GM21360 (cell line): Measurements from ENCODE around the gene HS6ST3.

ENCODE experiments used
- ATAC-seq: cut with Tn5 transposase; IDR thresholded peaks from one replicate; pipeline ENCODE4 v1.9.1; 2021; ENCODE audit warnings: mild to moderate bottlenecking, moderate library complexity; ENCODE audit not compliant: unreplicated experiment

The HS6ST3 gene

DNA sequence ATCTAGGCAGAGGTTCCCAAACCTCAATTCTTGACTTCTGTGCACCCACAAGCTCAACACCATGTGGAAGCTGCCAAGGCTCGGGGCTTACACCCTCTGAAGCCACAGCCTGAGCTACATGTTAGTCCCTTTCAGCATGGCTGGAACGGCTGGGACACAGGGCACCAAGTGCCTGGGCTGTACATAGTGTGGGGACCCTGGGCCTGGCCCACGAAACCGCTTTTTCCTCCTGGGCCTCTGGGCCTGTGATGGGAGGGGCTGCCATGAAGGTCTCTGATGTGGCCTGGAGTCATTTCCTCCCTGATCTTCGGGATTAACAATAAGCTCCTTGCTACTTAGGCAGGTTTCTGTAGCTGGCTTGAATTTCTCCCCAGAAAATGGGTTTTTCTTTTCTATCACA lies 108.1 kb downstream of the HS6ST3 start:
- no peak for ATAC-seq

DNA sequence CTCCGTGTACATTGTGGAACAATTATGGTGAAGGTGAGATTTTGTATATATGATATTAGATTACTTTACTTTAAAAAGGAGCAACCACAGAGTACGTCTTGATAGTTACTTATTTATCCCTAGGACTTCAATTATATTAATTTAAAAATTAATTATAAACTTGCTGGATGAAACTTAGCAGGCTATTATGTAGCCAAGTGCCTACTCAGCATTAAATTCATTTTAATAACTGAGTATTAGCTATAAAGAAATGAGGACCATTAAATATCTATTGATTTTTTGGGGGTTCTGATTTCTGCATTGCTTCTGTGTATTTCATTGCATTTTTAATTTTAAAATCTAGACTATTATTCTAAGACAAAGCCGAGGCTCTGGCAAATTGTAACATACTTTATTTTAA lies 109.4 kb downstream of the HS6ST3 start:
- no peak for ATAC-seq

DNA sequence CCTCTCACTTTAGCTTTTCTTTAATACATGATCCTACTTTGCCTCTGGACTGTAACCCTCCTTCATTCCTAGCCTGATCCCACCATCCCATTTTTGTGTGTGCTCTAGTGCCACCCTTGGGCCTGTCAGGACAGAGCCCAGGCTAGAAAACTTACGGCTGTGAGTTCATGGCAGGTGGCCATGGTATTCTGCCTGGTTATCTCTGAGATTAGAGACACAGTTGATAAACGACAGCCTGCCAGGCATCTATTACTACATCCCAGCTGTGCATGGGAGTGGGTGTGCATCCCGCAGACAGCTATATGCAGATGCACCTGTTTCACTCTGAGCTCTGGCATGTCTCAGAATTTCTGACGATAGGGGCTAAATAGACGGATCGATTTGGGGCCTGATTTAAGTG lies 110.9 kb downstream of the HS6ST3 start:
- no peak for ATAC-seq

DNA sequence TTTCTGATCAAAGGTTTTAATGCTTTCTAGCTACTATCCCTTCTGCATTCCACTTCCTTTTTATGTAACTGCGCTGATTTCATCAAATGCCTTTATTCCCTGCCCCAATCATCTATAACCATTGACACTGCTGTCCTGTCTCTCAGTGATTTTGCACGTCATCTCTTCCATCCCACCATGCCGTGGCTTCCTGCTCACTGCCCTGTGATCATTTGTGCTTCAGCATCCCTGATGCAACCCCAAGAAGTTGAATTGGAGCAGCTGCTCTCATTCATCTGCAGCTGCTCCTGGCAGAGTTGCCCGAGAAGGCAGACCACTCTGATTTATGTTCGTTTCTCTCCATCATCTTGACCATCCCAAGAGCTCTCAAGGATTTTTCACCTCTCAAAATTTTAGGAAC lies 112.4 kb downstream of the HS6ST3 start:
- ATAC-seq, result no peak

DNA sequence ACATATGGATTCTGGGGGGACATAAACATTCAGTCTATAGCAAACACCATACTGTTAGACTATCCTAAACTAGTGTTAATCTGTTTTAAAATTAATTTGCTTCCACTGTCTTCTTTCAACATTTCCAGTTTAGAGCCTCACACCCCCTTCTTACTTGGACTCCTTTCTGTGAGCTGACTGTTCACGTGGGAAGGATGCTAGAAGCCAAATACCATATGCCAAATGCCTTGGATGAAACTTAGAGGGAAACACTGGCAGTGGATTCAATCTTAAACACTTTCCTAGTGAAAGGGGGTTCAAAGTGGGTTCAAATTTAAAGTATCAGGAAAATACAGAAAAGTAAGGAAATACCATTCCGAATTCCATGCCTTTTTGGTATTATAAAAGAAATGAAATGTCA lies 113.6 kb downstream of the HS6ST3 start:
- no peak for ATAC-seq

DNA sequence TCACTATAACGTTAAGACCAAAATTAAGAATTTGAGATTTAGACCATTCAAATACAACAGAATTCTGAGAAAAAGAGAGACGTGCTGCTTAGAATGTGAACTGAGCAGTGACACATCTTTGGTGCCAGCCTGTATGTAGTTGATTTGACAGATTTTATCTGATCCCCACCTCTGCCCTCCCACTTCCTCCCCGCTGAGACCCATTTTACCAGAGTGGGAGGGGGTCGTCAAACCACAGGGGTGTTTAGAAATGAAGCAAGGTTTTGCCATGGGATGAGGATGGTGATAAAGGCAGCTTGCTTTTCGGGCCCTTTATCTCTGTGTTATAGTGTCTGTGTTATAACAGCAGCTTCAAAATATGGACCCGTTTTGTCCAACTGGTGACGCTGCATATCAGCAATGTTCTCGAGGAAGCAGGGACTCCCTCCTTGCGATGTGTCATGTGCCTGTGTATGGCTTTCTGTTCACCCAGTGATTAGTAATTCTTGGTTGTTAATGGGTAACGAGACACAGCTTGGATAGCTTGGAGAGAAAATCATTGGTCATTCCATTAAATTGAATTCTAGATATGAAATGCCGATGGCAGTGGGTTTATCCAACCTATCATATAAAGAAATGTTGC lies 125.0 kb downstream of the HS6ST3 start:
- ATAC-seq, result no peak

DNA sequence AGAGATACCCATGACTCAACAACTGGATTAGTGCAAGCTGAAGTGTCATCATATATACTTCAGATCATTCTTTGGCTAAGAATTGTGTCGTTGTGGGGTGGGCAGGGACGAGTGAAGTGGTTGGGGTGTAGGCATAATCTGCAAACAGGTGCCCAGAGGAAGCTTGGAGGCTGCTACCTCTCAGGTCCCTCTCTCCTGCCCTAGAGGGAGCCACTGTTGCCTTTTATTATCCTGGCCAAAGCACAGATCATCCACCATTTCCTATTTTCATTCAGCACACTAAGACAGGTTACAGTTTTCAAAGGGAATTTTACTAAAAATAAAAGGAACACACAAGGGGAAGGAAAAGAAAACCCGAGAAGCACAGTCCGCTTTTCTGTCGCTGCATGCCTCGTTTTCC lies 126.6 kb downstream of the HS6ST3 start:
- no peak for ATAC-seq

DNA sequence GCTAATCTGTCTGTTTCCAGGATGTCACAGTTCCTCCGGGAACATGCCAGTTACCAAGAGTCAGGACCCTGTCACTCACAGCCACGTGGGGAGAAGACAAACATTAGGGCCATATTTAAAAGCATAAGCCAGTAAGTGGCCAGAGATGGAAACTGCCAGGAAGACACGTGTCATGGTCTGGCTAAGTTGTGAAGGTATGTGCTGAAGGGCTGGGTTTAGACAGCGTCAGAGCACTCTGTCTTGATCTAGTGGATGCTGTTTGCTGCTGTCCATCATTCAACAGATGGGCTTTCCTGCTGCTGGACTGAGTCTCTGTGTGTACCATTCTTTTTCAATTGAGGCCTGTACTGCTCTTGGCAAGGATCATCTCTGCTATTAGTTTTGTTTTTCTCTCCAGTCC lies 128.6 kb downstream of the HS6ST3 start:
- ATAC-seq, result no peak

DNA sequence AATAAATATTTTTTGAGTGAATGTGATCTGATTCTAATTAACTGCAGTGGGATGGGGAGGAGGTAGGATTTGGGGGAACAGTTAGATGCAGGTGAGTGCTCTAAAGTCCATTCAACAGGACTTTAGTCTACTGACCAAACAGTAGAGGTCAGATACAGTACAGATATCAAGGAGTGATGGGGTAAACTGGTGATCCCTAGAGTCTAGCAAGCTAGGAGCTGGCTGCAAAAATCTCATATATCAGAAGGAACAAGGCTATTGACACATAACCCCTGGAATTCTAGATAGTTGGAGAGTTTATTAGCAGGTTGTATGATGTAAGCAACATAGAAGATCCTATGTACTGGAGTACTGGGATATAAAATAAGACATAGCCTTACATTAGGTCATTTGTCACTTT lies 131.6 kb downstream of the HS6ST3 start:
- no peak for ATAC-seq

DNA sequence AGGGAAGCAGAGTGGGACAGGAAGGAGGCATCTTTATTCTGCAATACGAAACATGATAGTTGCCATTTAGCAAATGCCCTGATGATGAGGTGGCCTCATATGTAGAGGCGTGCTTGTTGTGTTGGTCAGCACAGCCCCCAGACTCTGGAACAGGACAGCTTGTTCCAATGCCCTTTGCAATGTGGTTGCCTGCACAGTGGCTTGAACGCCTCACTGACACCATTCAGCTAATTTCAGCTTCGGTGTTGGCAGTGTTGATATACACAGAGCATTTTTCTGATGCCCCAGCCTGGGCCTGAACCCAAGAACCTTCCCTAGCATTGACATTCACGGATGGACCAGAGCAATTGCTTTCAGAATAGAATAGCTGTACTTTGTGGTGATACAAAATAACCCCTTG lies 133.3 kb downstream of the HS6ST3 start:
- no peak for ATAC-seq

DNA sequence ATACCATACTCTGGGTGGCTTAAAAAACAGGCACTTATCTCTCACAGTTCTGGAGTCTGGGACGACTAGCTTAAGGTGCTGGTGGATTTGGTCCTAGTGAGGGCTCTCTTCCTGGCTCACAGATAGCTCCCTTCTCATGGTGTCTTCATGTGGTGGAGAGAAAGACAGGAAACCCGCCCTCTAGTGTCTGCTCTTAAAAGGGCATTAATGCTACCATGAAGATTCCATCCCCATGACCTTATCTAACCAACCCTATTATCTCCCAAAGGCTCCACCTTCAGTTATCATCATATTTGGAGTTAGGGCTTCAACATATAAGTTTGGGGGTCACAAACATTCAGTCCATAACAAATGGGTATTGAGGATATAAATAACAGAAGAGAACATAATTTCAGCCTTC lies 139.4 kb downstream of the HS6ST3 start:
- peak; percentile 85 for ATAC-seq

DNA sequence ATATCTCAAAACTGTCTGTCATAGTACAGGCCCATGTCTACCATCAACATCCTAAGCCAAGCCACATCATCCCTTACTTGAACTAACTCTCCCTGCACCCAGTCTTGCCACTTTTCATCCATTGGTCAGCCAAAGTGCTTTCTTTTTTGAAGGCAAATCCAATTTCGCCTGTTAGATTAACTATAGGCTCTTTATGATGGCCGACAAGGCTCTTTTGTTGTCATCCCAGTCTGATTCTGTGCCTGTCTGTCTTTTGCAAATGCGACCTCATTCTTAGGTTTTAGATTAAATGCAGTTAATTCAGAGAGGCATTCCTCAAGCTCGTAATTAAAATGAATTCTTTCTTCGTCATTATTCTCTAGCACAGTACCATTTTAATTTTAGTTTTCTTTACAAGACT lies 148.3 kb downstream of the HS6ST3 start:
- no peak for ATAC-seq

DNA sequence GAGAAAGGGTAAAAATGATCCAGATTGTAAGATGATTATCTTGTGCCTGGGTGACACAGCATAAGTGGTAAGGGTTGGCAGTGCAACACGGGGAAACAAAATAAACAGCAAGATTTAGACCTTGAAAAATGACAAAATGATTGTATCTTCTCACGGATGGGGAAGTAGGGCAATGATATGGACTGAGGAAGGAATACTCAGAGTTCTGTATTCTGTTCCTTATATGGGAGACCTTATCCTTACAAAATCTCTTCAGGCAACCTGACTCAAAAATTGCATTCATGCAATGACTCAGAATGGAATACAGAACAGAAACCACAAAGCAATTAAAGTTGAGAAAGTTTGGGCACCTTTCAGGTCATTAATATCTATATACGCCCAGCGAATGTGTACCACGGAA lies 149.0 kb downstream of the HS6ST3 start:
- ATAC-seq, result no peak

DNA sequence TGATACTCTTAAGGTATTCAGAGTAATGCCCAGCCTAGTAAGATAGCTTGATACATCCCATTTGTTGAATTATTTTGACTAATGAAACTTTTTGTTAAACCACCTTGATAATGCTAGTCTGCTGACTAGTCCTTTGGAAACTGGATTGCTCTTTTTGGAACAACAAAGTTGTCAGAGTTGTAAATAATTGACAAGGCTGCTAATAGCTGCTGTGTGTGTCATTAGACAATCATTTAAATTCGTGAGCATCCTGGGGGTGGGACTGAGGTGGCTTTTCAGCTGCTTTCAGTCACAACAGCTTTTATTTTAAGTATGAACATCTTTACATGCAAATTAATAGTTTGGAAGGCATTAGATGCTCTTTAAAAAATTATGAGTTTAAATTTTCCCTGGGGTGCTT lies 153.5 kb downstream of the HS6ST3 start:
- no peak for ATAC-seq

DNA sequence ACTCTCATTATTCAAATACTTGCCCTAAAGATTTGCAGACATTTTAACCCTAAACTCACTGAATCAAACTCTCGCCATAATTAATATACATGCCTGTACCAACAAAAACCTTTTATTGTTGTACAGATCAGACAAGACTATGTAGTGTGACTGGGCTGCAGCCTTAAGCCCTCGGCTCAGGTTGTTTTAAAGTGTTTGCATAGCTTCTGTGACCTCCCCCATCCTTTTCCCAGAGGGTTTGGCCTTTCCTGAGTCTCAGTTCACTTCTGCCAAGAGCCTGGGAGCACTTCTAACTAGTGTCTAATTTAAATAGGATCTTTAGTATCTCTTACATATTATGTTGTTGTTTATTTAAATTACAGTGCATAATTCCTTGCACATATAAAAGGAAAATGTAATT lies 158.2 kb downstream of the HS6ST3 start:
- ATAC-seq, result no peak

DNA sequence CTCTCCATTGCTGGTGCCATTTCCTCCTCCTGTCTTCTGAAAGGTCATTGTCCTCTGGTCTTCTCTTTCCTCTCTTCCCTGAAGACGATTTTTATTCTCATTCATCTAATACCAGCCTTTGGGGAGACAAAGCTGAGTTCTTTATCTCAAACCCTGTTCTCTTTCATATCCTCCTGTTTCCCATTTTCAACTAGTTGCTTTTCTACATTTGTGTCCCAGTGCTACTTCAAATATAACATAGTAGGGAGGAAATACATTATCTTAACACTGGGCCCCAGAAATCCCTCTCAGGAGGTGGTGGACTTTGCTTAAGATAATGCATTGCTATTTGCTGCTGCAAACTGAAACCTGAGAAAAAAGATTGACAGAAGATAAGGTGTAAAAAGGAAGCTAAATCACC lies 159.1 kb downstream of the HS6ST3 start:
- no peak for ATAC-seq

DNA sequence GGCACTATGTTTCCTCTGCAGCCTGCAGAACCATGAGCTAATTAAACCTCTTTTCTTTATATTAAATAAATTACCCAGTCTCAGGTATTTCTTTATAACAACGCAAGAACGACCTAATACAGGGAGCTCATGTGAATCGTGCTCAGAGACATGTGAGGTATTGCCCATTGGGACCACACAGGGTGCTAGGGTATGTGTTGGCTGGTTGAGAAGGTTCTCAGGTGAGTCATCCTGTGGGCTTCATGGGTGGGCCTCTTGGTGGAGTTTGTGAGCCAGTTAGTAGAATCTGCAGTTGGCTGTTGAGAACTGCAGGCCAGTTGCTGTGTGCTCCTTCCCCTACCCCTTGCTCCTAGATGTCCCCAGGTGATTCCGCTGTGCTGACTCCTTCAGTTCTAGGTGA lies 163.0 kb downstream of the HS6ST3 start:
- no peak for ATAC-seq

DNA sequence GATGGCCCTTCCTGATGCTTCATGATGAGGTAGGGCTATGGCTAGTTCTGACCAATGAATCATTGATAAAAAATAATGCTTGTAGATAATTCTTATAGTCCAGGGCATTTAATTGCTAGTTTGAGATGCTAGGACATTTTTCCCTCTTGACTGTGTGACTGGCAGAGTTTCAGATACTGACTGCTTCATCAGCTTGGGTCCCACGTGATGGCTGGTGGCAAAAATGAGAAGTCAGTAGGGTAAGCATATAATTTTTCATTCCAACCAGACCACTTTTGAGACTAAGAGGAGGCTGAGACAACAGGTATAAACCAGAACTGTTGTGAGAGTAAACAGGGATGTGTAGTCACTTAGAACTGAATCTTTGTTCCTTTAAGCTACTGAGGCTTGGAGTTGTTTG lies 183.3 kb downstream of the HS6ST3 start:
- no peak for ATAC-seq

DNA sequence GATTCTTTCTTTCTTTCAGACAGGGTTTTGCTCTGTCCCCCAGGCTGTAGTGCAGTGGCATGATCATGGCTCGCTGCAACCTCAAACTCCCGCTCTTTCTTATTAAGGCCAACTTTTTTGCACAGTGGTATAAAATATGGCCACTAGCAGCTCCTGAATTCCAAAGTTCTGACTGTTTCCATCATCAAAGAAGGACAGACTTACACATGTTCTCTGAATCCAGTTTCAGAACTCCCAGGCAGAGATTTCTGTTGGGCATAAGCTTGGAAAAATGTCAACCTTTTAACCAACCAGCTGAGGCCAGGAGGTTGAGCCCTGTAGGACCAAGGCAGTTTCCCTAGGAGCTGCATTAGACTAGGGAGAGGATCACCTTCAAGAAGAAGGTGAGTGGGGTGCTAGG lies 184.1 kb downstream of the HS6ST3 start:
- no peak for ATAC-seq

DNA sequence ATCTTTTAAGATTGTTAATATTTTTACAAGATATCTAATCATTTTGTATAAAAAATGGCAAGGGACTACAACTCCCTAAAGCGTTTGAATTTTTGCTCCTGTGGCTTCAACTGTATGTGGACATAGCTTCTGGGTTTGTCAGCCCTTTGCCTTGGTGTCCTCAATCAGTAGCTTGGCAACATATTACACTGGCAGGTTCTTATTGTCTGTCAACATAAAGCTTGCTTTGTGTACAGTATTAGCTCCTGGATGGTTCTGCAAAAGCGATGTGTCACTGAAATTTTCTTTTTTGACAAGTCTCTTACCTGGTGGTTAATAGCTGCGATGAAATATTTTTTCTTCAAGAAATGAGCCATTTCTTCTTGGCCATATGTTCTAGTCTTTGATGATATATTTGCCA lies 190.0 kb downstream of the HS6ST3 start:
- ATAC-seq, result no peak

DNA sequence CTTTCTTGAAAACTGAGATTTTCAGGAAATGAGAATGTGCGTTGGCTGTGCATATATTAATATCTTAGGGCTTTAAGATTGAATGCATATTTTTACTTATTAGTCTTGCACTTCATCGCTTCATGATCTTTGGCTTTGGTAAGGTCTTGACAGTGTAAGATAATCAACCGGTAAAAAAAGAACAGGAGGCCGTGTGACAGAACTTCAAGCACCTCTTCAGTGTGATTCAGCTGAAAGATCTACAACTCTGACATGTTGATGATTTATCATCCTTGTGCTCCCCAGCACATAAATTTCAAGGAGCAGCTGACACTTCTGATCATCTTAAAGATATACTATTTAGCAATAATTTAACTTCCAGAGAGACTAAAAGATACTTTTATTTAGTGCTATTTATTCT lies 195.1 kb downstream of the HS6ST3 start:
- ATAC-seq, result no peak

DNA sequence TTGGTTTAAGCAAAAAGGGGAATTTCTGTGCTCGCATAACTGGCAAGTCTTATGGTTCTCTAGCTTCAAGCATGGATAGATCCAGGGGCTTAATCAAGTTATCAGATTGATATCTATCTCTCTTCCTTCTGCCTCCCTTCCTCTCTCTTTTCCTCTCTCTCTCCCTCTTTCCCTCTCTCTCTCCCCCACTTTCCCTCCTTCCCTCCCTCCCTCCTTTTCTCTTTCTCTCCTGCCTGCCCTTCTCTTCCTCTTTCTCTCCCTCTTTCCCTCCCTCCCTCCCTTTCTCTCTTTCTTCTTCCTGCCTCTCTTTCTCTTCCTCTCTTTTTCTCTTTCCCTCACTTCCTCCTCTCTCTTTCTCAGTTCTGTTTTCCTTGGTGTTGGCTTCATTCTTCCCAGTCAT lies 195.8 kb downstream of the HS6ST3 start:
- no peak for ATAC-seq
